ENCODE results near the gene LCLAT1. TPM values are rescaled to one million over a fixed set of nuclear protein-coding genes. Genes with fewer than 3 reads are reported as not detected.

LCLAT1 gene
- total and polyA plus RNA-seq, 4 donors, result 2.4 to 14.6 (median 10.7) TPM

DNA sequence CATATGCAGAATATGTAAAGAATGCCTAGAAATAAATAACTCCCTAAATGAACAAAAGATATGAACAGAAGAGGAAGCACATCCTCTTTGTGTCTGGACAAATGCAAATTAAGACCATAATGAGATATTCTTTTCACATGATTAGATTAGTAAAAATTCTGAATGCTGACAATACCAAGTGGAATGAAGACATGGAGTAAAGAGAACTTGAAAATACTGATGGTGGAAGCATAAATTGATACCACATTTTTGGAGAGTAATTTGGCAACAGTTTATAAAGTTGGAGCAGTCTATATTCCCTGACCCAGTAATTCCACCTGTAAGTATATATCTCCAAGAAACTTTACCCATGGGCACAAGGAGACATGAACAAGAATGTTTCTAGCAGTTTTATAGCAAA, 230.2 kb downstream of the LCLAT1 start:
- TF ChIP-seq, protein P1, sequence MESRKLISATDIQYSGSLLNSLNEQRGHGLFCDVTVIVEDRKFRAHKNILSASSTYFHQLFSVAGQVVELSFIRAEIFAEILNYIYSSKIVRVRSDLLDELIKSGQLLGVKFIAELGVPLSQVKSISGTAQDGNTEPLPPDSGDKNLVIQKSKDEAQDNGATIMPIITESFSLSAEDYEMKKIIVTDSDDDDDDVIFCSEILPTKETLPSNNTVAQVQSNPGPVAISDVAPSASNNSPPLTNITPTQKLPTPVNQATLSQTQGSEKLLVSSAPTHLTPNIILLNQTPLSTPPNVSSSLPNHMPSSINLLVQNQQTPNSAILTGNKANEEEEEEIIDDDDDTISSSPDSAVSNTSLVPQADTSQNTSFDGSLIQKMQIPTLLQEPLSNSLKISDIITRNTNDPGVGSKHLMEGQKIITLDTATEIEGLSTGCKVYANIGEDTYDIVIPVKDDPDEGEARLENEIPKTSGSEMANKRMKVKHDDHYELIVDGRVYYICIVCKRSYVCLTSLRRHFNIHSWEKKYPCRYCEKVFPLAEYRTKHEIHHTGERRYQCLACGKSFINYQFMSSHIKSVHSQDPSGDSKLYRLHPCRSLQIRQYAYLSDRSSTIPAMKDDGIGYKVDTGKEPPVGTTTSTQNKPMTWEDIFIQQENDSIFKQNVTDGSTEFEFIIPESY (IDR thresholded peaks at IDR 0.05), result no peak
- no peak for TF ChIP-seq FOXA2 (IDR thresholded peaks at IDR 0.05)
- TF ChIP-seq, protein P2, sequence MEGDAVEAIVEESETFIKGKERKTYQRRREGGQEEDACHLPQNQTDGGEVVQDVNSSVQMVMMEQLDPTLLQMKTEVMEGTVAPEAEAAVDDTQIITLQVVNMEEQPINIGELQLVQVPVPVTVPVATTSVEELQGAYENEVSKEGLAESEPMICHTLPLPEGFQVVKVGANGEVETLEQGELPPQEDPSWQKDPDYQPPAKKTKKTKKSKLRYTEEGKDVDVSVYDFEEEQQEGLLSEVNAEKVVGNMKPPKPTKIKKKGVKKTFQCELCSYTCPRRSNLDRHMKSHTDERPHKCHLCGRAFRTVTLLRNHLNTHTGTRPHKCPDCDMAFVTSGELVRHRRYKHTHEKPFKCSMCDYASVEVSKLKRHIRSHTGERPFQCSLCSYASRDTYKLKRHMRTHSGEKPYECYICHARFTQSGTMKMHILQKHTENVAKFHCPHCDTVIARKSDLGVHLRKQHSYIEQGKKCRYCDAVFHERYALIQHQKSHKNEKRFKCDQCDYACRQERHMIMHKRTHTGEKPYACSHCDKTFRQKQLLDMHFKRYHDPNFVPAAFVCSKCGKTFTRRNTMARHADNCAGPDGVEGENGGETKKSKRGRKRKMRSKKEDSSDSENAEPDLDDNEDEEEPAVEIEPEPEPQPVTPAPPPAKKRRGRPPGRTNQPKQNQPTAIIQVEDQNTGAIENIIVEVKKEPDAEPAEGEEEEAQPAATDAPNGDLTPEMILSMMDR (IDR thresholded peaks at IDR 0.05; ENCODE audit: low read depth, low read length, missing input control), result no peak
- no peak for TF ChIP-seq RXRA (IDR thresholded peaks at IDR 0.05)
- TF ChIP-seq NR2F2 (IDR thresholded peaks at IDR 0.05), result no peak
- TF ChIP-seq, protein P3, sequence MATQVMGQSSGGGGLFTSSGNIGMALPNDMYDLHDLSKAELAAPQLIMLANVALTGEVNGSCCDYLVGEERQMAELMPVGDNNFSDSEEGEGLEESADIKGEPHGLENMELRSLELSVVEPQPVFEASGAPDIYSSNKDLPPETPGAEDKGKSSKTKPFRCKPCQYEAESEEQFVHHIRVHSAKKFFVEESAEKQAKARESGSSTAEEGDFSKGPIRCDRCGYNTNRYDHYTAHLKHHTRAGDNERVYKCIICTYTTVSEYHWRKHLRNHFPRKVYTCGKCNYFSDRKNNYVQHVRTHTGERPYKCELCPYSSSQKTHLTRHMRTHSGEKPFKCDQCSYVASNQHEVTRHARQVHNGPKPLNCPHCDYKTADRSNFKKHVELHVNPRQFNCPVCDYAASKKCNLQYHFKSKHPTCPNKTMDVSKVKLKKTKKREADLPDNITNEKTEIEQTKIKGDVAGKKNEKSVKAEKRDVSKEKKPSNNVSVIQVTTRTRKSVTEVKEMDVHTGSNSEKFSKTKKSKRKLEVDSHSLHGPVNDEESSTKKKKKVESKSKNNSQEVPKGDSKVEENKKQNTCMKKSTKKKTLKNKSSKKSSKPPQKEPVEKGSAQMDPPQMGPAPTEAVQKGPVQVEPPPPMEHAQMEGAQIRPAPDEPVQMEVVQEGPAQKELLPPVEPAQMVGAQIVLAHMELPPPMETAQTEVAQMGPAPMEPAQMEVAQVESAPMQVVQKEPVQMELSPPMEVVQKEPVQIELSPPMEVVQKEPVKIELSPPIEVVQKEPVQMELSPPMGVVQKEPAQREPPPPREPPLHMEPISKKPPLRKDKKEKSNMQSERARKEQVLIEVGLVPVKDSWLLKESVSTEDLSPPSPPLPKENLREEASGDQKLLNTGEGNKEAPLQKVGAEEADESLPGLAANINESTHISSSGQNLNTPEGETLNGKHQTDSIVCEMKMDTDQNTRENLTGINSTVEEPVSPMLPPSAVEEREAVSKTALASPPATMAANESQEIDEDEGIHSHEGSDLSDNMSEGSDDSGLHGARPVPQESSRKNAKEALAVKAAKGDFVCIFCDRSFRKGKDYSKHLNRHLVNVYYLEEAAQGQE (IDR thresholded peaks at IDR 0.05), result no peak
- no peak for TF ChIP-seq HNF4G (IDR thresholded peaks at IDR 0.05)
- TF ChIP-seq TAF1 (conservative IDR thresholded peaks at IDR 0.05), result no peak
- TF ChIP-seq EGR1 (IDR thresholded peaks at IDR 0.05; ENCODE audit: low read depth in 2 of 2), result no peak
- TF ChIP-seq, protein P4, sequence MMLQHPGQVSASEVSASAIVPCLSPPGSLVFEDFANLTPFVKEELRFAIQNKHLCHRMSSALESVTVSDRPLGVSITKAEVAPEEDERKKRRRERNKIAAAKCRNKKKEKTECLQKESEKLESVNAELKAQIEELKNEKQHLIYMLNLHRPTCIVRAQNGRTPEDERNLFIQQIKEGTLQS (IDR thresholded peaks at IDR 0.05), result no peak
- TF ChIP-seq FOXA1 (IDR thresholded peaks at IDR 0.05), result no peak
- TF ChIP-seq SP1 (IDR thresholded peaks at IDR 0.05), result no peak
- no peak for TF ChIP-seq JUND (IDR thresholded peaks at IDR 0.05)
- TF ChIP-seq, protein P5, sequence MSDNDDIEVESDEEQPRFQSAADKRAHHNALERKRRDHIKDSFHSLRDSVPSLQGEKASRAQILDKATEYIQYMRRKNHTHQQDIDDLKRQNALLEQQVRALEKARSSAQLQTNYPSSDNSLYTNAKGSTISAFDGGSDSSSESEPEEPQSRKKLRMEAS (IDR thresholded peaks at IDR 0.05), result no peak
- no peak for TF ChIP-seq HNF4A (conservative IDR thresholded peaks at IDR 0.05)
- TF ChIP-seq RAD21 (IDR thresholded peaks at IDR 0.05), result no peak
- no peak for TF ChIP-seq YY1 (IDR thresholded peaks at IDR 0.05)
- TF ChIP-seq GABPA (IDR thresholded peaks at IDR 0.05 in 1 of 2, conservative IDR thresholded peaks at IDR 0.05 in 1 of 2), result no peak
- Histone ChIP-seq H3K9ac (ENCODE audit: low read depth in 1 of 2, low read length in 2 of 2) (no peak overlapping the region), H3K27me3 (ENCODE audit: control insufficient read depth in 4 of 4, insufficient read depth in 4 of 4, low read length in 3 of 4) (no peaks in the 10 kb centered on the region), H3K36me3 (ENCODE audit: control insufficient read depth in 4 of 4, insufficient read depth in 3 of 4, low read depth in 1 of 4, low read length in 3 of 4) (no peaks in the 10 kb centered on the region), H3K4me1 (ENCODE audit: control insufficient read depth in 4 of 4, insufficient read depth in 4 of 4, low read length in 3 of 4) (no peaks in the 10 kb centered on the region), H3K4me3 (ENCODE audit: low read depth in 1 of 3, low read length in 3 of 3) (no peak overlapping the region), H3K9me3 (ENCODE audit: control insufficient read depth in 4 of 4, low read length in 3 of 4) (no peaks in the 10 kb centered on the region), H3K27ac (ENCODE audit: low read depth in 1 of 2, low read length in 2 of 2) (no peak overlapping the region)
- DNase-seq (ENCODE audit: low spot score), result no peak
